ENCODE measurements around the gene NTF4.
A peak's percentile ranks its signal among the peaks of the same experiment; 100 is the strongest.
"Not testable (repeated sequence)": the region's sequence is repeated elsewhere in the genome, so short reads cannot be mapped to it uniquely, and the experiment has no call there.

The NTF4 gene

GRCh38 chr19:49020931-49021895 lies 43.4 kb downstream of the NTF4 start:
- DNase-seq (ENCODE audit: low read depth in 2 of 2) = no peak

GRCh38 chr19:49020342-49020741 lies 44.3 kb downstream of the NTF4 start:
- DNase-seq (ENCODE audit: low read depth in 2 of 2) = no peak

GRCh38 chr19:49019242-49019932 lies 45.2 kb downstream of the NTF4 start:
- DNase-seq (ENCODE audit: low read depth in 2 of 2) = peak; percentile 27 to 50

GRCh38 chr19:49018388-49019241 lies 46.0 kb downstream of the NTF4 start:
- DNase-seq (ENCODE audit: low read depth in 2 of 2) = not testable (repeated sequence)

GRCh38 chr19:49017666-49018351 lies 46.8 kb downstream of the NTF4 start:
- peak; percentile 42 to 43 for DNase-seq (ENCODE audit: low read depth in 2 of 2)

- no peak for DNase-seq (ENCODE audit: low read depth in 2 of 2)
Observed at GRCh38 chr19:49017041-49017665, 47.5 kb downstream of the NTF4 start, which contains the start of gene LHB. TSS of gene LHB (minus strand) at chr19:49017091. CDS start at chr19:49017081, 10 bp downstream.

- no peak for DNase-seq (ENCODE audit: low read depth in 2 of 2)
Observed at GRCh38 chr19:49016067-49016839, 48.4 kb downstream of the NTF4 start.

GRCh38 chr19:49014870-49015255 lies 49.8 kb downstream of the NTF4 start:
- DNase-seq (ENCODE audit: low read depth in 2 of 2) = no peak

- no peak for DNase-seq (ENCODE audit: low read depth in 2 of 2)
Observed at GRCh38 chr19:49014123-49014869, 50.3 kb downstream of the NTF4 start.

- no peak for DNase-seq (ENCODE audit: low read depth in 2 of 2)
Observed at GRCh38 chr19:49011194-49011593, 53.4 kb downstream of the NTF4 start.

Data from stimulated activated CD8-positive, alpha-beta memory T cell treated with anti-CD3 and anti-CD28 coated beads, Interleukin-7, amount 100 ng/mL, for 1 hour (primary cell).